ENCODE results near the gene NOX3.

Gene NOX3

DNA sequence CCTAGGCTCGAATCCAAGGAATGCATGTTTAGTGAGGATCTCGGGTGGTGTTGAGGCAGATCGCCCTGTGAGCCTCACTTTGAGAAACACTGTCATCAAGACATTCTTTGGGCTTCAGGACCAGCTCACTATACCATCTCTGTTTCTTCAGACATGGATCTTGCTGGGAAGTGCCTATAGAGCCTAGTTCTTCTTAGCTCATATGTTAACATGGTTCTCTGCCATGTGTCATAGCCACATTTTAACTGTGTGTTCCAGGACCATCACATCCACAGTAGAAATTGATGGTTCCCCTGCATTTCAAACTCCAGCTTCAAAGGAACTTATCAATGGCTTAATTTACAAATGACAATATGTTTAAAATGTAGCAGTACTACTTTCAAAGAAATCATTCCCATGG is 57.4 kb downstream of the NOX3 start:
- Histone ChIP-seq H3K9ac (ENCODE audit: low read length) (no peak overlapping the region), H3K4me2 (ENCODE audit: low read length) (no peak overlapping the region), H3K27me3 (ENCODE audit: low read depth, low read length) (no peaks in the 10 kb centered on the region), H3K9me3 (ENCODE audit: insufficient read depth, low read length) (no peaks in the 10 kb centered on the region), H4K20me1 (ENCODE audit: insufficient read depth, low read length) (no peaks in the 10 kb centered on the region), H3K79me2 (ENCODE audit: low read length) (no peaks in the 10 kb centered on the region), H3K36me3 (replicated peaks; ENCODE audit: low read depth, low read length) (no peaks in the 10 kb centered on the region), H3K4me3 (ENCODE audit: low read length) (no peak overlapping the region), H3K27ac (ENCODE audit: low read length) (no peak overlapping the region), H2AFZ (ENCODE audit: low read depth, low read length) (no peak overlapping the region), H3K4me1 (ENCODE audit: low read length) (no peaks in the 10 kb centered on the region)
- TF ChIP-seq CTCF (IDR thresholded peaks at IDR 0.05; ENCODE audit: low read depth, low read length) (no peak), EZH2phosphoT487 (IDR thresholded peaks at IDR 0.05; ENCODE audit: low read depth) (no peak)

DNA sequence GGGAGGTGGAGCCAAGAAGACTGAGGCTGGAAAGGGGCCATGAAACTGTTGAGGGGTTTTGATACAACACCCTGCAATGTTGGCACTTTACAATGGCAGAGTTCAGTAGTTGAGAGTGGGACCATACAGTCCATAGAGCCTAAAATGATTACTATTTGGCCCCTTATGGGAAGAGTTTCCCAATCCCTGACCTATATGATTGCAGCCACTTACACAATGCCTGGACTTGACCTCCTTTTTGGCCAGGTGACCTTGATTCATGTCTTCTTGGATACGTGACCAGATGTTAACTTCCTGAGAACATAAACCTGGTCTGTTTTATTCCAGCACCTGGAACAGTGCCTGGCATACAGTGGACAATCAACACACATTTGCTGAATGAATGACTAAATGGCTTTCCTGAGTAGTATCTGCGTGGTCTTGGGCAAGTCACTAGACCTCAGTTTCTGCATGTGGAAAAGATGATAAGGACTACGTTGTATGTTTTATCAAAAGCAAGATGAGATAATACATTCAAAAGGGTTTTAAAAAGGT is 58.4 kb downstream of the NOX3 start:
- no peak overlapping the region for H3K4me2 ChIP-seq (ENCODE audit: low read length)
- no peaks in the 10 kb centered on the region for H3K36me3 ChIP-seq (replicated peaks; ENCODE audit: low read depth, low read length)
- H3K9ac ChIP-seq (ENCODE audit: low read length): no peak overlapping the region
- H2AFZ ChIP-seq (ENCODE audit: low read depth, low read length): no peak overlapping the region
- H4K20me1 ChIP-seq (ENCODE audit: insufficient read depth, low read length): no peaks in the 10 kb centered on the region
- H3K27ac ChIP-seq (ENCODE audit: low read length): no peak overlapping the region
- TF ChIP-seq CTCF (IDR thresholded peaks at IDR 0.05; ENCODE audit: low read depth, low read length): no peak
- TF ChIP-seq EZH2phosphoT487 (IDR thresholded peaks at IDR 0.05; ENCODE audit: low read depth): no peak
- no peaks in the 10 kb centered on the region for H3K27me3 ChIP-seq (ENCODE audit: low read depth, low read length)
- H3K9me3 ChIP-seq (ENCODE audit: insufficient read depth, low read length): no peaks in the 10 kb centered on the region
- H3K4me3 ChIP-seq (ENCODE audit: low read length): no peak overlapping the region
- H3K79me2 ChIP-seq (ENCODE audit: low read length): no peaks in the 10 kb centered on the region
- H3K4me1 ChIP-seq (ENCODE audit: low read length): no peaks in the 10 kb centered on the region

DNA sequence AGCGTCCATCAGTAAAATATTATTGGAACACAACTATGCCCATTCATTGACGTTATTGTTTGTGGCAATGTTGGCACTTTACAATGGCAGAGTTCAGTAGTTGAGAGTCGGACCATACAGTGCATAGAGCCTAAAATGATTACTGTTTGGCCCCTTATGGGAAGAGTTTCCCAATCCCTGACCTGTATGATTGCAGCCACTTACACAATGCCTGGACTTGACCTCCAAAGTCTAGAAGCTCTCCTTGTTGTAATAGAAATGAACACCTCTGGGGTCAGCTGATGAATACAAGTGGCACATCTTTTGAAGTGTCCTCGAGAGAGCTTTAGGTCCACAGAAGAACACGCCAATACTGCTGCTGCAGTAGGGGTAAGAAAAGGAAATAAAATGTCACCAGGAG is 59.0 kb downstream of the NOX3 start:
- Histone ChIP-seq H3K4me3 (ENCODE audit: low read length) (no peak overlapping the region), H3K4me1 (ENCODE audit: low read length) (no peaks in the 10 kb centered on the region), H2AFZ (ENCODE audit: low read depth, low read length) (no peak overlapping the region), H3K27me3 (ENCODE audit: low read depth, low read length) (no peaks in the 10 kb centered on the region), H3K27ac (ENCODE audit: low read length) (no peak overlapping the region), H3K9ac (ENCODE audit: low read length) (no peak overlapping the region), H3K9me3 (ENCODE audit: insufficient read depth, low read length) (no peaks in the 10 kb centered on the region), H4K20me1 (ENCODE audit: insufficient read depth, low read length) (no peaks in the 10 kb centered on the region), H3K4me2 (ENCODE audit: low read length) (no peak overlapping the region), H3K36me3 (replicated peaks; ENCODE audit: low read depth, low read length) (no peaks in the 10 kb centered on the region), H3K79me2 (ENCODE audit: low read length) (no peaks in the 10 kb centered on the region)
- TF ChIP-seq EZH2phosphoT487 (IDR thresholded peaks at IDR 0.05; ENCODE audit: low read depth) (no peak), CTCF (IDR thresholded peaks at IDR 0.05; ENCODE audit: low read depth, low read length) (no peak)

DNA sequence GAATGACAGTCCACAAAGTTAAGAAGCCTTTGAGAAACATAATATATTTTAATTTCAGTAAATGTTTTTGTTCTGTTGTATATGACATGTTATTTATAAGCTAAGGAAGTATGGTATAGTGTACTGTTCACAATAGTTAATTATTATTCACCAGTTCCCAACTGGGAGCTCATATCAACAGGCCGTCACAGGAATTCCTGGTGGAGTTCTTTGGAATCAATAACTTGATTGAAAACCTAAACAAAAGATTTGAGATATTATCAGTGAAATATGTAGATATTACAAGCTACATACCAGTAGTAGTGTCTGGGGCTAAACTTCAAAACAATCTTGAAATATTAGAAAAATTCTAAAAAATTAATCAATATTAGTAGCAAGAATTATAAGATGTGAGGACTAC is 60.3 kb downstream of the NOX3 start:
- Histone ChIP-seq H2AFZ (ENCODE audit: low read depth, low read length) (no peak overlapping the region), H3K4me2 (ENCODE audit: low read length) (no peak overlapping the region), H3K9me3 (ENCODE audit: insufficient read depth, low read length) (no peaks in the 10 kb centered on the region), H3K4me1 (ENCODE audit: low read length) (no peaks in the 10 kb centered on the region), H3K9ac (ENCODE audit: low read length) (no peak overlapping the region), H3K36me3 (replicated peaks; ENCODE audit: low read depth, low read length) (no peaks in the 10 kb centered on the region), H3K27me3 (ENCODE audit: low read depth, low read length) (no peaks in the 10 kb centered on the region), H3K79me2 (ENCODE audit: low read length) (no peaks in the 10 kb centered on the region), H4K20me1 (ENCODE audit: insufficient read depth, low read length) (no peaks in the 10 kb centered on the region), H3K4me3 (ENCODE audit: low read length) (no peak overlapping the region), H3K27ac (ENCODE audit: low read length) (no peak overlapping the region)
- no peak for TF ChIP-seq CTCF (IDR thresholded peaks at IDR 0.05; ENCODE audit: low read depth, low read length)
- no peak for TF ChIP-seq EZH2phosphoT487 (IDR thresholded peaks at IDR 0.05; ENCODE audit: low read depth)
